OCI-LY1 (cell line): Measurements from ENCODE around the gene FCN3.

Experiments used
- H2AFZ ChIP-seq: fragments of 200-600 bp; sonication (generic), shearing (Covaris generic); 2 replicates; pipeline ENCODE4 v1.6.0; 2014; ENCODE audit warnings: antibody characterized with exemption, mild to moderate bottlenecking, low read length
- H3F3A ChIP-seq: fragments of 200-600 bp; sonication (generic), shearing (Covaris generic); 2 replicates; pipeline ENCODE4 v1.6.0; 2014; ENCODE audit warnings: mild to moderate bottlenecking, antibody characterized with exemption, low read length, moderate library complexity; ENCODE audit not compliant: insufficient read depth
- H3K27ac ChIP-seq: fragments of 200-600 bp; sonication (generic); 2 replicates; pipeline ENCODE4 v1.5.1; 2014; ENCODE audit warnings: low read length, mixed run types, mild to moderate bottlenecking, low read depth; ENCODE audit not compliant: poor library complexity, severe bottlenecking
- H3K27me3 ChIP-seq: fragments of 200-600 bp; sonication (generic); 2 replicates; pipeline ENCODE4 v1.6.0; 2014; ENCODE audit warnings: antibody characterized with exemption, mild to moderate bottlenecking, low read length, moderate library complexity; ENCODE audit not compliant: insufficient read depth
- H3K36me3 ChIP-seq: fragments of 200-600 bp; sonication (generic); 2 replicates; pipeline ENCODE4 v1.6.1; 2014; ENCODE audit warnings: mild to moderate bottlenecking, antibody characterized with exemption, low read length, moderate library complexity, mixed read lengths; ENCODE audit not compliant: insufficient read depth
- H3K4me1 ChIP-seq: fragments of 200-600 bp; sonication (generic); 2 replicates; pipeline ENCODE4 v1.5.1; 2014; ENCODE audit warnings: mild to moderate bottlenecking, low read length, moderate library complexity; ENCODE audit not compliant: insufficient read depth, severe bottlenecking
- H3K4me2 ChIP-seq: fragments of 200-600 bp; sonication (generic), shearing (Covaris generic); 2 replicates; pipeline ENCODE4 v1.6.1; 2014; ENCODE audit warnings: low read length
- H3K4me3 ChIP-seq: fragments of 200-600 bp; sonication (generic); 2 replicates; pipeline ENCODE4 v1.5.1; 2014; ENCODE audit warnings: low read length, low read depth, mild to moderate bottlenecking, mixed read lengths; ENCODE audit not compliant: poor library complexity, severe bottlenecking
- H3K79me2 ChIP-seq: fragments of 200-600 bp; shearing (Covaris generic); 2 replicates; pipeline ENCODE4 v1.6.1; 2016; ENCODE audit warnings: mixed run types, low read length, mixed read lengths; ENCODE audit not compliant: insufficient read depth
- H3K9ac ChIP-seq: fragments of 200-600 bp; sonication (generic), shearing (Covaris generic); 2 replicates; pipeline ENCODE4 v1.6.1; 2014; ENCODE audit warnings: mild to moderate bottlenecking, low read length, mixed read lengths
- H3K9me2 ChIP-seq: fragments of 200-600 bp; sonication (generic), shearing (Covaris generic); 2 replicates; pipeline ENCODE4 v1.6.1; 2014; ENCODE audit warnings: low read depth, mild to moderate bottlenecking, low read length, mixed read lengths
- H3K9me3 ChIP-seq: fragments of 200-600 bp; shearing (Covaris generic); 2 replicates; pipeline ENCODE4 v1.6.1; 2014; ENCODE audit warnings: low read length, mixed read lengths
- H4K20me1 ChIP-seq: fragments of 200-600 bp; sonication (generic), shearing (Covaris generic); 2 replicates; pipeline ENCODE4 v1.6.0; 2016; ENCODE audit warnings: mild to moderate bottlenecking, low read length; ENCODE audit not compliant: insufficient read depth
- CTCF ChIP-seq: fragments of 200-600 bp; sonication (generic), shearing (Covaris generic); IDR thresholded peaks from 2 replicates; pipeline ENCODE4 v1.5.1; 2017; ENCODE audit warnings: mild to moderate bottlenecking, antibody characterized with exemption, low read length, moderate library complexity, mixed read lengths
- EZH2 ChIP-seq: fragments of 200-600 bp; sonication (generic), shearing (Covaris generic); IDR thresholded peaks from 2 replicates; pipeline ENCODE4 v1.8.0; 2017; ENCODE audit warnings: borderline replicate concordance, mixed run types, mild to moderate bottlenecking, antibody characterized with exemption, low read length, moderate library complexity, mixed read lengths

Gene FCN3

GRCh38 chr1:27377760-27378495 is 3.3 kb upstream of the FCN3 start:
- no peaks in the 10 kb centered on the region for H3K9me3 ChIP-seq
- no peaks in the 10 kb centered on the region for H3K36me3 ChIP-seq
- no peaks in the 10 kb centered on the region for H3K79me2 ChIP-seq
- no peak overlapping the region for H3K9ac ChIP-seq
- H3K27me3 ChIP-seq, result 0 out of 2 replicates have a peak, but pooled peaks cover 5% of the 10 kb centered on the region
- H3K4me3 ChIP-seq, result no peak overlapping the region
- no peaks in the 10 kb centered on the region for H3F3A ChIP-seq
- H4K20me1 ChIP-seq, result no peaks in the 10 kb centered on the region
- no peak overlapping the region for H3K4me2 ChIP-seq
- no peaks in the 10 kb centered on the region for H3K4me1 ChIP-seq
- no peaks in the 10 kb centered on the region for H3K9me2 ChIP-seq
- H2AFZ ChIP-seq, result no peak overlapping the region
- H3K27ac ChIP-seq, result no peak overlapping the region
- TF ChIP-seq EZH2 (no peak), CTCF (no peak)

GRCh38 chr1:27372808-27373690 is 1.6 kb downstream of the FCN3 start:
- H3F3A ChIP-seq, result no peaks in the 10 kb centered on the region

More at GRCh38 chr1:27372808-27373690, 1.6 kb downstream of the FCN3 start:
- Histone ChIP-seq H3K4me2 (no peak overlapping the region), H3K9me3 (no peaks in the 10 kb centered on the region), H3K4me3 (no peak overlapping the region), H4K20me1 (no peaks in the 10 kb centered on the region), H3K79me2 (no peaks in the 10 kb centered on the region), H3K27me3 (0 out of 2 replicates have a peak, but pooled peaks cover 5% of the 10 kb centered on the region), H3K27ac (no peak overlapping the region), H3K9ac (no peak overlapping the region), H3K4me1 (peaks cover 4% of the 10 kb centered on the region), H3K36me3 (no peaks in the 10 kb centered on the region), H2AFZ (no peak overlapping the region), H3K9me2 (no peaks in the 10 kb centered on the region)
- TF ChIP-seq CTCF (no peak; the same call in 1 of the 2 replicates), EZH2 (no peak)
